ENCODE data around the gene AP4B1.

Gene AP4B1

DNA sequence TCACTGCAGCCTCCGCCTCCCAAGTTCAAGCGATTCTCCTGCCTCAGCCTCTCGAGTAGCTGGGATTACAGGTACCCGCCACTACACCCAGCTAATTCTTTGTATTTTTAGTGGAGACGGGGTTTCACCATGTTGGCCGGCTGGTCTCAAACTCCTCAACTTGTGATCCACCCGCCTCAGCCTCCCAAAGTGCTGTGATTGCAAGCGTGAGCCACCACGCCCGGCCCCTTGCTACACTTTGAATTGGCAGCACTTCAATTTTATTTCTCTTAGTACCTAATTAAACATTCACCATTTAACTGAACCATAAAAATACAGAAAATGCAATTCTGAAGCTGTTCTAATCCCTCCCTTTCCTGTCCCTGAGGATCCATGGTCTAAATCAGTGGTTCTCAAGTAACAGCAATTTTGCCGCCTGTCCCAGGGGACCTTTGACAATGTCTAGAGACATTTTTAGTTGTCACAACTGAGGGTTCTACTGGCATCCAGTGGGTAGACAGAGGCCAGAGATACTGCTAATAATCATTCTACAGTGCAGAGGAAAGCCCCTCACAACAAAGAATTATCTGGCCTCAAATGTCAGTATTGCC, 12.9 kb downstream of the AP4B1 start:
- no peak for DNase-seq

DNA sequence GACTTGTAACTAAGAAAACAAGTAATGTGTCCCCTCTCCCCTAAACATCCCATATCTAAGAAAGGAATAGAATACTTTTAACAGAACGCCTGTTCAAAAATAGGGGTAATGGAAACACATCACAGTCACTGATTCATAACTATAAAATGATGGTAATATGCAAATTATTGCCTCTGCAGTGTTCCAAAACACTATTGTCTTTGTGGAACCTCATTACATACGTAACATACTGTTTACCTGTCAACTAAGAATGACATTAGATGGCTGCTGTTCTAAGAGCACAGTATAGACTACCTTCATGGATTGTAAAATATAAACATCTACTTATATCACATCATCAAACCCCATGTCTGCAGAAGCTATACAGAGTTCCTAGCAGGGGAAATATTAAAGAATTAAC, 13.8 kb downstream of the AP4B1 start:
- no peak for DNase-seq

DNA sequence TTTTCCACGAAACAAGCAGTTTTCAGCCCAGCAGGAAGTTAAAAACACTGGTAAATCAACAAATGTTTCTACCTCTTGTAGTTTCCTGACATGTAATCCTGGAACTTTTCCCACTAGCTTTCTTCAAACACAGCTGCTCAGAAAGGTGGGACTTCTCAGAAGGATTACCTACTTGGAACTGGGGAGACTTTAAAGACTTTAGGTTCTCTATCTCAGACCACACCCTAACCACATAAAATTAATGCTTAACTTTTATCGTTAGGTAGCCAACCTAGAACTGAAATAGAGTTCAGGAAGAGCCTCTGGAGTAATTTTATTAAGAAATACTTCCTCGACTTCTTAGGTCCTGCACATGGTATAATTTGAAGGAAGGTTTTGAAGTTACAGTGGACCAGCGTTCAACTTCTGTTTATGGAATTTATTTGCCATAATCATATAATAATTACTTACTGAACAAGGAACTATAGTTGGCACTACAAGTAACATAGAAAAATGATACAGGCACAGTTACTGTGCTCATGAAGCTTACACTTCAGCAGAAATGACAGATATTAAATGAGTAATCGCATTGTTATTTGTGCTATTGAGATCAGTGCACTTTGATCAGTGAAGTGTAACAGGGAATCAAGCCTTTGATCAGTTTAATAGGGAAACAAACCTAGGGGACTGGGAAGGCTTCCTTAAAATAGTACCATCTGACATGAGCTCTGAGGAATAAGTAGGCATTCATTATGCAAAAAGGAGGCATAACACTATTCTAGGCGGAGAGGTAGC, 17.0 kb downstream of the AP4B1 start, which contains the start of gene BCL2L15:
Gene BCL2L15 (minus strand): TSS at position 180 of the 774 bp plus-strand sequence. CDS start 206 bp downstream, outside the sequence.
- DNase-seq = no peak

DNA sequence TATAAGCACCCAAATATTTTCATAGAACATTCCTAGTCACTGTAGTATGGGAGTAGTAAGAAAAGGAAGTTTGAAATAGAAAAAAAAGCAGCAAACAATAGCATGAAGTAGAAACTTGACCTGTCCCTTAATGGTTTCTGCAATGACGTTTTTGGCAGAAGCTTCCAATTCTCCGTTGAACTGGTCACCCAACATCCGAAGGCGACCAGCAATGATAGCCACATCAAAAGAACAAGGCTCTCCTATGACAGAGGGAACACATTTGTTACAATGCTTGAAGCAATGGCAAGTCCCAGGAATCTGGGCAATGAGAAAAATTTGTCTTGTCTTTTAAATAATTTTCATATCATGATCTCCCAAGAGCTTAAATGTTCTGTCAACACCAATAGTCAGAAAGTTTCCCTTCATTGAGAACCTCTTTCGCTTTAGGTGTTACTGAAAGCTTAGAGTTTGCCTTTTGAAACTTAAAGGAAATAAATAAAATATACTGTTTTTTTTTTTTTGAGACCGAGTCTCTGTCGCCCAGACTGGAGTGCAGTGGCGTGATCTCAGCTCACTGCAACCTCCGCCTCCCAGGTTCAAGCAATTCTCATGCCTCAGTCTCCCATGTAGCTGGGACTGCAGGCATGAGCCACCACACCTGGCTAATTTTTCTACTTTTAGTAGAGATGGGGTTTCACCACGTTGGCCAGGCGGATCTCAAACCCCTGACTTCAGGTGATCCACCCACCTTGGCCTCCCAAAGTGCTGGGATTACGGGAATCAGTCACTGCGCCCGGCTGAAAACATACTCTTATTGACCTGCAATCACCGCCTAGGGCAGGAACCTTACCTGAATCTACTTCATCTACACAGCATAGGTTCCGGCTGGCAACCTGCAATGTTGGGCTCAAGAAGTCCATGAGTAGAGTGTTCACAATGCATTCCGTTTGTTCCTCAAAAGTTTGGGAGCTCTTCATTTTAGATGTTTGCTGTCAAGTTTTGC, 17.9 kb downstream of the AP4B1 start:
- DNase-seq = no peak

DNA sequence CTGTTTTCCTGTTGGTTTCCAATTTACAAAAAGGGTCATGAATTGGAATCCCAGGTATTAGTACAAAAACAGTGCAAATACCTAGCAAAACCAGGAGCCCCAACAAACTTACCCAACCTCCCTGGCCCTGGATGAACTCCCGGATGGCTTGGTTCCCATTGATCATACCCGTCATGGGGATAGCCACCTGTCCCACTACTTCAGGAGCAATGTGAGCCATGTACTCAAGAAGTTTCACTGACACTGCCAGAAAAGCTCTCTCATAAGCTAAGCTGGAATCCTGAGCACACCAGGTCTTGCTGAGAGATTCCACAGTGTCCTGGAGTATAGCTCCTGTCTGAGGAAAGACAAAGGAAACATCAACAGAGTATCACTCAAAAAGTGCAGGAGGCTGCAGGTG, 22.9 kb downstream of the AP4B1 start:
- no peak for DNase-seq

DNA sequence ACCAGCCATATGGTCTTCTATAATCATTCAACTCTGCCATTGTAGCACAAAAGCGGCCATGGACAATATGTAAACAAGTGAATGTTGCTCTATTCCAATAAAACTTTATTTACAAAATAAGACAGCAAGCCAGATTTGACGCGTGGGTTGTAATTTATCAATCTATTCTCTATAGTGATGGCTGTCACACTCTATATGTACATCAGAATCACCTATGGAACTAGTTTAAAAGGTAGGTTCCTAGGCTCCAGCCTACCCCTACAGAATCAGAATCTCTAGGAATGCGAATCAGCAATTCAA, 24.9 kb downstream of the AP4B1 start:
- no peak for DNase-seq

DNA sequence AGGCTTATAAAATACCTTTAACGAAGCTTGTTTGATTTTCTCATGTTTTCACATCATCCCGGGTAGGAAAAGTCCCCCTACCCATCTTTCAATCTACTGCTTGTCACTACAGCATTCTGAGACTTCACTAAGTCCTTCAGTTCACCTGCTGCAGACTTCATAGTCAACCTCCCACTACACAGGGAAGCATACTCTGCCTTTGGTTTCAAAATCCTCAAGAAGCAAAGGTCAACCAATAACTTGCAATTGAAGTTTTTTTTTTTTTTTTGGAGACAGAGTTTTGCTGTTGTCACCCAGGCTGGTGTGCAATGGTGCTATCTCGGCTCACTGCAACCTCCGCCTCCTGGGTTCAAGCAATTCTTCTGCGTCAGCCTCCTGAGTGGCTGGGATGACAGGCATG, 28.4 kb downstream of the AP4B1 start:
- DNase-seq = no peak

DNA sequence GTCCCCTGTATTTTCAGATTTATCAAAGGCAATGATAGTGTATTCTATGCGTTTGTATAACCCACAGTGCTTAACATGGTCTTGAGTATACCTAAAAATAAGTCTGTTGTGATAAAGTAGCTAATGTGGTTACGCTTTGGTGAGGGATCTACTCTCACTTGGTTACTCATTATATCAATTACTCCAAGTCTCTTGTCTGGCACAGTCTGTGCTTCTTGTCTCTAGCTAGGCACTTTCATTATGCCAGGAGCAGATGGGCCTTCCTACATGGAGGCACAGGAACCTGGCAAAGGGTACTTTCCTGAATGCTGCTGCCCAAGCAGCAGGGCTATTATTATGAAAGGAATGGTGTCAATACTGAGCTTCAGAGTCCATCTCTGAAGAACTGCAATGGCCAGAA, 28.9 kb downstream of the AP4B1 start:
- peak; percentile 33 for DNase-seq

DNA sequence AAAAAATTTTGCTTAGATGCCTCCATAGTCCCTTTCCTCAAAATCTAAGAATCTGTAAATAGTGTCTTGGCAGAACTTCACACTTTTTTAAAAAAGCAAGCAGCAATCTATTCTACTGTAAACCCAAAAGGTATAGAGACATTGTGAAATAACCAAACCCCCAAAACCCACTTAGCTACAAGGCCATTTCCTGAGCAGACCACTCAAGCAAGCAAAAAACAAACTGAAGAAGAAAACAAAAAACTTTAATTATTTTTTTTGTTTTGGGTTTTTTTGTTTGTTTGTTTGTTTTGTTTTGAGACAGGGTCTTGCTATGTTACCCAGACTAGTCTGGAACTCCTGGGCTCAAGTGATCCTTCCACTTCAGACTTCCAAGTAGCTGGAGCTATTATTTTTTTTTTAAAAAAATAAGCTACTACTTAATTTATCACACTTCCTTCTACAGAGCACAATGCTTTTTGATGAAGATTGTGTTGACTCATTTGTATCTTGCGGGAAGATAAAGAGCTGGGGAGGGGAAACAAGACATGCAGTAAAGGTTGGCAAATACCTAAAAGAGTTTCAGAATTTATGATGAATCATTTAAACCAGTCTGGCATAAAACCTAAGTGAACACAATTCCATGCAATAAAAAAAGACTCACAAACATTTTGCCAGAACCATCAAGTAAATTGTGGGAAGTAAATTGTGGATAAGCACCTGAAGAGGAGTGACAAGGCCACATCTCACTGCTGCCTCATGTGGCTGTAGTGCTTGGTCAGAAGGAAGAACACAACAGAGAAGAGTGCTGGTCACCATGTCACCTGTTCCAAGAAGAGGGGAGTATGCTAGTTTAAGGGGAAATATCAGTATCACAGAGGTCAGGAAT, 30.4 kb downstream of the AP4B1 start:
- DNase-seq = peak; percentile 79

DNA sequence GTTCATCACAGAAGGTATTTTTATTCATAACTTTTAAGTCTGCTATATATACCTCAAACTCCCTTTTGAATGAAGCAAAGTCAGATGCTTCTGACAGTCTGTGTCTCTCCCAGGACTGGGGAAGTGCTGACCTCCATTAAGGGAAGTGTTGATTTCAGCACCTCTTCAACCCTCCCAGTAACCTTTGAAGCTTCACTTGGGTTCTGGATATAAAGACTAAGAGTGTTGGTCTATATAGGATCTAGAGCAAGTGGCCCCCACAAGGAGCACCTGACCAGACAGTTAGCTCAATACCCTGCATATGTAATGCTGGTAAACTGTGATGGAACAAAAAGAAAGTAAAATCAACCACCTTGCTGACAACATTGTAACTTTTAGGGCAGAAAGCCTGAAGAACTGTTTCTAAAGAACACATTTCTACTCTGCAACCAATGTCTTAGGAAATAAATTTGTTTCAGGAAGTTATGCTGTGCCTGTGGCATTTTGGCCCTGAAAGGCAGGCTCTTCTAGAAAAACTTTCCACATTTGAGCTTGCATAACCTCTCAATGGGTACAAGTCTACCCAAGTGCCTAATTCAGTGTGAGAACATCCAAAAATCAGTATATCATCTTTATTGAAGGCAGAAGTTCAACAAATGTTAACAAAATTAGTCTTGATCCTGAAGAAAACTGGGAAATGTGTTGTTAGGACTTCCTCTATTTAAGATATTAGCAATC, 32.2 kb downstream of the AP4B1 start:
- peak; percentile 36 for DNase-seq

DNA sequence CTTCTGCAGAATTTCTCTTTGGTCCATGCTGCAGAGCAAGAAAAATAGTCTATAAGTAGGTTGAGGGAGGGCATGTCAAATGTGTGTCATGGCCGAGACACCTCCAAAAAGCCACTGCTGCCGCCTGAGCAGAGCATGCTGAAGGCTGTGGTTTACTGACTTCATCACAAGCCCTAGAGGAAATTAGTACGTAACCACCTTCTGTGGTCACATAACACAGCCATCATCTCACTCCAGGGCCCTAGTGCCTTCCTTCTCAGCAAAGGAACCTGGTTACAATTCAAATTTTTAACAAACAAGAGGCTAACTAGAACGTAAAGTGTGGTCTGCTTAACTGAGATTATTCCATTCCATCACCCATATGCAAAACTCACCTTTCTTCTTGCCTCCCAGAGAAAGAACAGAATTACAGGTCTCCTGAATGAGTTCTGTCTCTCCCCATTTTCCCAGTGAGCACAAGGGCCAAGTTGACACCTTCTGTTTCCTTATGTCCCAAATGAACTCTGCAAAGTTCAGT, 32.9 kb downstream of the AP4B1 start, which contains the start of gene PTPN22:
Gene PTPN22 (minus strand): TSS at position 116 of the 517 bp plus-strand sequence.
- DNase-seq = peak; percentile 94

DNA sequence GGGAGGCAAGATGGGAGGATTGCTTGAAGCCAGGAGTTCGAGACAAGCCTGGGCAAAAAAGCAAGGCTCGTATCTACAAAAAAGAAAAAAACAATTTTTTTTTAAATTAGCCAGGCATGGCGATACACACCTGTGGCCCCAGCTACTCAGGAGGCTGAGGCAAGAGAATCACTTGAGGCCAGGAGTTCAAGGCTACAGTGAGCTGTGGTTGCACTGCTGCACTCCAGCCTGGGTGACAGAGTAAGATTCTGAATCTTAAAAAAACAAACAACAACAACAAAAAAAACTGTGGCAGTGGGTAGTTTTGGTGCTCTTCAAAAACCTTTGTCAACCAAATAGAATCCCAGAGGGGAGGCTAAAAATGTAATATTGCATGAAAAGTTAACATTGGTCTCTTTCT, 33.8 kb downstream of the AP4B1 start:
- peak; percentile 37 for DNase-seq

DNA sequence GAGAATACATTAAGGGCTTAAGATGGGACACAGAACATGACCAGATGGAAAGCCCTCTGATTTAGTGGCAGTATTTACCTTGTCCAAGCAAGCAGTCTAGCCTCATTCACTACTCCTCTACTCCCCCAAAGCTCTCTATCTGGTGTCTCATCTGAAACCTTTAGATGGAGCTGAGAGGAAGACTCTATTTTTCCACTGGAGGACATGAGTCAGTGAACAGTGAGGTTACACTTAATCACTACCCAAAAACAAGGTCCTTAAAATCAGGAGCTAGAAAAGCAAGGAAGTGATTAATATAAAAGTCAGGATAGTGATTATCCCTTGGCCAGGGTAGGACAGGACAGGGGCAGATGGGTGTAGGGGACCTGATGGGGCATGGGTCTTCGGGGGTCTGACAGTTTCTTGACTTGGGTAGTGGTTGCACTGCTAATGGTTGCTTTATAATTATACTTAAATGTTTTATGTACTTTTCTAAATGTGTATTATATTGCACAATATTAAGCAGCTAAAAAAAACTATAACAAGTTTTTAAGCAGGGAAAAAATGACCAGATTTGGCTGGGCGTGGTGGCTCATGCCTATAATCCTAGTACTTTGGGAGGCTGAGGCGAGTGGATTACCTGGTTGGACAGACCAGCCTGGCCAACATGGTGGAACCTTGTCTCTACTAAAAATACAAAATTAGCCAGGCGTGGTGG, 36.1 kb downstream of the AP4B1 start:
- DNase-seq = peak; percentile 53

DNA sequence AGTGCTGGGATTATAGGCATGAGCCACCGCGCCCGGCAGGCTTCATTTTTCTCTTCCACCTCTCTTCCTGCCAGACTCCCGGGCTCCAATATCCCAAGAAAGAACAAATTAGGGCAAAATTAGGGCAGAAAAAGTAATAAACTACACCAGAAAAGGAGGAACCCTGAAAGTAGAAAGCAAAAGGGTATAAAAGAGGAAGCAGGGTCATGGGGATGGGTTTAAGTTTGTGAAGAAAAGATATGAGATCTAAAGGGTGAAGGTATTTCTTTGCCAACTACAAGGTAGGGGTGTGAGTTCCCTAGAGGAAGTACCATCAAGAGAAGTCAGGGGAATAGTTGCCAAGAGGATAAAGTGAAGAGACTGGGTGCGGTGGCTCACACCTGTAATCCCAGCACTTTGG, 43.0 kb downstream of the AP4B1 start:
- DNase-seq = no peak

DNA sequence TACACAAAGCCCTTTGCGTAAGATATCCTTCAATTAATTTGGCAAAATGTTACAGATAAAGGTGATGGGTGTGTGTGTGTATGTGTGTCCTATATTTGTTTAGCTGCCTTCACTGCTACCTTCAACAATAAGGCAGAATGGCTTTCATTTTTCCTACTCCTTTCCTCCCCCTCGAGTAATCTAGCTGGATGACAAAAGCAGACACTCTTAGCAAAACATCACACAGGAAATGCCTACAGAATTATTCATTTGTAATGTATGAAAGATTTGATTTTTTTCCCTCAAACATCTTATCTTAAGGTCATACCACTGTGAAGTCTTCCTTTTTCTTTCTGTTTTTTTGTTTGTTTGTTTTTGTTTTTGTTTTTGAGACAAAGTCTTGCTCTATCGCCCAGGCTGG, 43.7 kb downstream of the AP4B1 start:
- no peak for DNase-seq

DNA sequence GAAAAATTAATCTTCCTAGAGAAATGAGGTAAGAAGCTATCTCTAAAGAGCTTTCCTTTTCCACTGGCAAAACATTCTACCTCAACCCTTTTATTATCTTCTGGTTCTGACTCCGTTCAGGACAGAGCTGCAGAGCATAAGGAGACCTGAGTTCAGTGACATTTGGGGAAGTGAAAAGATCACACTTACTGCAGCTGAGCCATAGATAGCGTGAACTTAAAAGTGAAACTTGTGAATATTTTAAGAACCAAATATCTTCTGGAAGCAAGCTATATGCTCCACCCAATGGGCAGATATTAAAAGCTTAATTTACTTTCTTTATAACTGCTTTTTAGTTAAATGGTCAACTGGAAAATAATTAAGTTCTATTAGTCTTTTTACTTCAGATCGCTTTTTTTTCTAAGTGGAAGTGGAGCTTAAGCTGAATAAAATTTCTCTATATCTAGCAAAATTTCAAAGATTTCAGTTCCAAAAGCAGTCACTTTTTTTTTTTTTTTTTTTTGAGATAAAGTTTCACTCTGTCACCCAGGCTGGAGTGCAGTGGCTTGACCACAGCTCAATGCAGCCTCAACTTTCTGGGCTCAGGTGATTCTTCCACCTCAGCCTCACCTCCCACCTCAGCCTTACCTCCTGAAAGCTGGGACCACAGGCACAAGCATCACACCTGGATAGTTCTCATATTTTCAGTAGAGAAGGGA, 45.0 kb downstream of the AP4B1 start:
- DNase-seq = no peak

DNA sequence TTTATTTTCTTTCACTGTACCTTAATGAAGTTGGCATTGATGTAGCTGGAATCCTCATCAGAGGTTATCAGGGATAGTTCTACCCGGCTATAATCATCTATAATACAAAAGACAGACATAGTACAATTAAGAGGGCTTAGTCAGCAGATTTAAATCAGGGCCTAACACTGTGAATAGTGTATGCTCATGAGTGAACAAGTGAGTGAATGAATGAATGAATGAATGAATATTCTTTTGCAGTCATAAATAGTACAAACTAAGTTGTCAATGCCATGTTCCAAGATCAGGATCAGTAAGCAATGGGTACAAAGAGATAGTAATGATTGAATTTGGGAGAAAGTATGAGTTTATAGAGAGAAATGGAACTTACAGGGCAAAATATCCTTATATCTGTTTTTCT, 45.6 kb downstream of the AP4B1 start:
- DNase-seq = no peak

DNA sequence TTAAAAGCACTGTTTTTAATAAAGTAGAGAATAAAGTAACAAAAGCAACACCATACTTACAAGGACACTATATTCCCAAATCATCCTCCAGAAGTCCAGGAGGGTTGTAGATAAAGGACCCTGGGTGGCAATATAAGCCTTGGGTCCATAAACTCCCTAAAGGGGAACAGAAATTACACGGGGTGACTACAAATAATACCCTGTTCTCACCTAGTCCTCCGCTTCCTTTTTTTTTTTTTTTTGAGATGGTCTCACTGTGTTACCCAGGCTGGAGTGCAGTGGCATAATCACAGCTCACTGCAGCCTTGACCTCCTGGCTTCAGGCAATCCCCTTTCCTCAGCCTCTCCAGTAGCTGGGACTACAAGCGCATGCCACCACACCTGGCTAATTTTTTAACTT, 46.2 kb downstream of the AP4B1 start:
- DNase-seq = no peak

DNA sequence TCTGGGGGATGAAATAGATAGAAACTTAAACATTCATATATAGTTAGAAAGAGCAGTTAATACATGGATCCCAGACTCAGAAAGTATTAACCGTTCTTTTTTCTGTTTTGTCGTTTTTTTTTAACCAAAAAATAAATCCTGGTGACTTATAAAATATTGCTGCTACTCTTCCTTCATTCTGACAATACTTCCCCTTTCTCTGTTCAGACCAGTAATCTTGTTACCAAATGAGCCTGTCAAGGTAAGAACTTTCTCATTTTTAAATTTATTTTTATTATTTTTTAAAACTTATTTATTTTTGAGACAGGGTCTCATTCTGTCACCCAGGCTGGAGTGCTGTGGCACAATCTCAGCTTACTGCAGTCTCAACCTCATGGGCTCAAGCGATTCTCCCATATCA, 46.8 kb downstream of the AP4B1 start:
- no peak for DNase-seq

DNA sequence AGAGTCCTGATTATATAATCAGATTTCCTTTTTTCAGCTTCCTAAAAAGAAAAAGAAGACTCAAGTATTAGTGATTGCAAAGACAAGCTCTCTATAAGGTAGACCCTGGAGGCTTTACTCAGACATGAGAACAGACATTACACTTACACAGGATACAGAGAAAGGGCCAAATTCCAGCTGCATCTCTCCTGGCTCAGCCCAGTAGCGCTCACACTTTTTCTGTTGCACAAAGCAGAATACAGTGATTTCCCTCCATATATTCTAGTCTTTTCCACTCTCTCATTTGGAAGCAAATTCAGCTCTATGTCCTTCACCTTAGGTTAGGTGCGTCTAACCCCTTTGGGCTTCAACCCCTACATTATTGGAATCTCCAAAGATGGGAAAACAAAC, 48.2 kb downstream of the AP4B1 start:
- DNase-seq = no peak
